ENCODE results near the gene LIF.

Gene LIF

GRCh38 chr22:30245985-30246813 lies at the start of gene LIF:
LIF (minus strand) TSS chr22:30246759; CDS start chr22:30246695, 64 bp downstream.
- no peak for DNase-seq (ENCODE audit: low read depth)

- DNase-seq (ENCODE audit: low read depth) = no peak
Observed at GRCh38 chr22:30296324-30296723, 49.8 kb upstream of the LIF start.

GRCh38 chr22:30295576-30295975 lies 49.0 kb upstream of the LIF start:
- DNase-seq (ENCODE audit: low read depth) = no peak

- DNase-seq (ENCODE audit: low read depth) = no peak
Observed at GRCh38 chr22:30294830-30295229, 48.3 kb upstream of the LIF start.

- no peak for DNase-seq (ENCODE audit: low read depth)
Observed at GRCh38 chr22:30294066-30294465, 47.5 kb upstream of the LIF start.

GRCh38 chr22:30293026-30293425 lies 46.5 kb upstream of the LIF start:
- DNase-seq (ENCODE audit: low read depth) = no peak

- DNase-seq (ENCODE audit: low read depth) = no peak
Observed at GRCh38 chr22:30292069-30292970, 45.8 kb upstream of the LIF start.

- DNase-seq (ENCODE audit: low read depth) = no peak
Observed at GRCh38 chr22:30291058-30291892, 44.7 kb upstream of the LIF start.

- DNase-seq (ENCODE audit: low read depth) = no peak
Observed at GRCh38 chr22:30290342-30291057, 43.9 kb upstream of the LIF start.

GRCh38 chr22:30289980-30290313 lies 43.4 kb upstream of the LIF start:
- DNase-seq (ENCODE audit: low read depth) = no peak

GRCh38 chr22:30289141-30289979 lies 42.8 kb upstream of the LIF start, which contains the start of gene CASTOR1:
CASTOR1 (minus strand) TSS chr22:30289505; CDS start chr22:30289497, 8 bp downstream.
- peak; percentile 87 for DNase-seq (ENCODE audit: low read depth)

- DNase-seq (ENCODE audit: low read depth) = no peak
Observed at GRCh38 chr22:30288419-30289140, 42.0 kb upstream of the LIF start.

- DNase-seq (ENCODE audit: low read depth) = peak; percentile 51
Observed at GRCh38 chr22:30287648-30288418, 41.3 kb upstream of the LIF start.

GRCh38 chr22:30286813-30287647 lies 40.5 kb upstream of the LIF start:
- no peak for DNase-seq (ENCODE audit: low read depth)

GRCh38 chr22:30286331-30286730 lies 39.8 kb upstream of the LIF start:
- no peak for DNase-seq (ENCODE audit: low read depth)

- no peak for DNase-seq (ENCODE audit: low read depth)
Observed at GRCh38 chr22:30285846-30286200, 39.3 kb upstream of the LIF start.

- DNase-seq (ENCODE audit: low read depth) = no peak
Observed at GRCh38 chr22:30285176-30285845, 38.8 kb upstream of the LIF start.

- DNase-seq (ENCODE audit: low read depth) = no peak
Observed at GRCh38 chr22:30284666-30285065, 38.1 kb upstream of the LIF start.
